GM21381 (cell line): ENCODE measurements around the gene MTM1.

Source experiments
- ATAC-seq: cut with Tn5 transposase; IDR thresholded peaks from one replicate; pipeline ENCODE4 v1.9.1; 2021; ENCODE audit warnings: mild to moderate bottlenecking, moderate library complexity; ENCODE audit not compliant: unreplicated experiment

MTM1 gene

GRCh38 chrX:150568320-150569154, at the start of gene MTM1:
TSS of gene MTM1 (plus strand) at chrX:150568621. CDS start at chrX:150592615, 23,994 bp downstream.
- ATAC-seq: peak; percentile 95

GRCh38 chrX:150522494-150522893, 45.9 kb upstream of the MTM1 start:
- no peak for ATAC-seq

- ATAC-seq: no peak
Observed at GRCh38 chrX:150525061-150525919, 43.1 kb upstream of the MTM1 start.

GRCh38 chrX:150526692-150527091, 41.7 kb upstream of the MTM1 start:
- ATAC-seq: no peak

GRCh38 chrX:150527108-150527507, 41.3 kb upstream of the MTM1 start:
- ATAC-seq: no peak

- no peak for ATAC-seq
Observed at GRCh38 chrX:150529587-150529986, 38.8 kb upstream of the MTM1 start.

- no peak for ATAC-seq
Observed at GRCh38 chrX:150530821-150531220, 37.6 kb upstream of the MTM1 start.

GRCh38 chrX:150531467-150531866, 37.0 kb upstream of the MTM1 start:
- no peak for ATAC-seq

GRCh38 chrX:150533863-150534262, 34.6 kb upstream of the MTM1 start:
- ATAC-seq: no peak

- no peak for ATAC-seq
Observed at GRCh38 chrX:150536455-150537116, 31.8 kb upstream of the MTM1 start.

GRCh38 chrX:150537851-150538250, 30.6 kb upstream of the MTM1 start:
- no peak for ATAC-seq

- no peak for ATAC-seq
Observed at GRCh38 chrX:150540965-150541364, 27.5 kb upstream of the MTM1 start.

- peak; percentile 25 for ATAC-seq
Observed at GRCh38 chrX:150542846-150543229, 25.6 kb upstream of the MTM1 start.

- ATAC-seq: peak; percentile 45
Observed at GRCh38 chrX:150543230-150544155, 24.9 kb upstream of the MTM1 start.

- no peak for ATAC-seq
Observed at GRCh38 chrX:150544222-150544787, 24.1 kb upstream of the MTM1 start.

GRCh38 chrX:150544835-150545770, 23.3 kb upstream of the MTM1 start:
- no peak for ATAC-seq

- no peak for ATAC-seq
Observed at GRCh38 chrX:150546711-150547153, 21.7 kb upstream of the MTM1 start.

GRCh38 chrX:150547375-150548115, 20.9 kb upstream of the MTM1 start:
- ATAC-seq: peak; percentile 67
